GM10847 (cell line): ENCODE measurements around the gene CBFB.

Source experiments
- POLR2A ChIP-seq: IDR thresholded peaks from 2 replicates; pipeline ENCODE4 v1.6.1; 2011; ENCODE audit not compliant: insufficient read length; ENCODE audit errors: extremely low read depth

The CBFB gene

GRCh38 chr16:67013823-67014633 is 14.9 kb upstream of the CBFB start:
- TF ChIP-seq POLR2A, result no peak

DNA sequence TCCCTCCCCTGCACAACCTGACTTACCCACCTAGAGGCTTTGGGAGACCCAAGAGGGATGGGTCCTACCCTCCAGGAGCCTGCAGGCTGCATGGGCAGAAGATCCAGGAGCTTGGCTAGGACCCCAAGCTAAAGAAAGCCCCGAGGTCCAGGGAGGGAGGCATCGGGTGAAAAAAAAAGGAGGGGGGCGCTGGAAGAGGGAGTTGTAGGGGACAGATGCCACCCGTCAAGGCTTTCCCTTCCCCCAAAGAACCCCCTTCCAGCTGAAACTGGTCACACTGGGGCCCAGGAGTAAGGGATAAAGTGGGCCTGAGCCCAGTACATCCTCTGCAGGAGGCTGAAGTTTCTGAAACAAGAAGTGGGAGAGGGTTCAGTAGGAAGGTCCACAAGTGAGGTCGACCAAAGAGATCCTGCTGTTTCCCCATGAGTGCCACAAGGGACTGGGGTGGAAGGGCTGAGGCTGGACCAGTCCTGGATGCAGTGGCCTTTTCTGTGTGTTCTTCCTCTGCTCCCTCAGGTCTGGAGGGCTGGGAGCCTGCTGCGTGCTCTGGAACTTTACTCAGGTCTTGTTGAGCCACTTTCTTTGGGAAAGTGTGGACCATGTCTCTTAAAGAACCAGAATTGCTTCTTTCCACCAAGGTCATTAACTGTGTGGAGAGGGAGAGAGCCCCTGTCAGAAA is 14.2 kb upstream of the CBFB start:
- TF ChIP-seq POLR2A, result no peak

DNA sequence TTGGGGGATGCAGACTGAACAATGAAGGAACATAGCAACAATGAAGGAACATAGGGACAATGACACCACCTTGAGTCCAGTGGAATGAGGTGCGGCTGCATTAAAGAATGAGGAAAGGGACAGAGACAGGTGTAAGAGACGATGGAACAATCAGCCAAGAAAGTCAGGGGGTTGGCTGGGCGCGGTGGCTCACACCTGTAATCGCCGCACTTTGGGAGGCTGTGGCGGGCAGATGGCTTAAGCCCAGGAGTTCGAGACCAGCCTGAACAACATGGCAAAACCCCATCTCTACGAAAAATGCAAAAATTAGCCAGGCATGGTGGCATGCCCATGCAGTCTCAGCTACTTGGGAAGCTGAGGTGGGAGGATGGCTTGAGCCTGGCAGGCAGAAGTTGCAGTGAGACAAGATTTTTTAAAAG is 13.6 kb upstream of the CBFB start:
- TF ChIP-seq POLR2A, result no peak

DNA sequence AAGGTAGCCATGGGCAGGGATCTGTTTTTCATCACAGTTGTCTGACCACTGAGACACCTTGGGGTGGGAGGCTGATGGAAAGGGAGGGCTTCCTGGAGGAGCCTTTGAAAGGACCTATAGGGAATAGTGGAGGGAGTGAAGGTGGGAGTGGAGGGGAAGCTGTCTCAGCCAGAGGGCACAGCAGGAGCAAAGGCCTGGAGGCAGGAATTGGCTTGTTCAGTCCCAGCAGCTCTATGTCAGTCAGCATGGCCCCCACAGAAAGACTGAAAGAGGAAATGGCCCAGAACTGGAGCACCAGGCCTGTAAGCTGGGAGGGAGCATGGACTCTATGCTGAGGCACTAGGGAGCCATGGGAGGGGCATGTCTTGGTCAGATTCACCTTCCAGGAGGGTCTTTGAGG is 12.8 kb upstream of the CBFB start:
- no peak for TF ChIP-seq POLR2A

DNA sequence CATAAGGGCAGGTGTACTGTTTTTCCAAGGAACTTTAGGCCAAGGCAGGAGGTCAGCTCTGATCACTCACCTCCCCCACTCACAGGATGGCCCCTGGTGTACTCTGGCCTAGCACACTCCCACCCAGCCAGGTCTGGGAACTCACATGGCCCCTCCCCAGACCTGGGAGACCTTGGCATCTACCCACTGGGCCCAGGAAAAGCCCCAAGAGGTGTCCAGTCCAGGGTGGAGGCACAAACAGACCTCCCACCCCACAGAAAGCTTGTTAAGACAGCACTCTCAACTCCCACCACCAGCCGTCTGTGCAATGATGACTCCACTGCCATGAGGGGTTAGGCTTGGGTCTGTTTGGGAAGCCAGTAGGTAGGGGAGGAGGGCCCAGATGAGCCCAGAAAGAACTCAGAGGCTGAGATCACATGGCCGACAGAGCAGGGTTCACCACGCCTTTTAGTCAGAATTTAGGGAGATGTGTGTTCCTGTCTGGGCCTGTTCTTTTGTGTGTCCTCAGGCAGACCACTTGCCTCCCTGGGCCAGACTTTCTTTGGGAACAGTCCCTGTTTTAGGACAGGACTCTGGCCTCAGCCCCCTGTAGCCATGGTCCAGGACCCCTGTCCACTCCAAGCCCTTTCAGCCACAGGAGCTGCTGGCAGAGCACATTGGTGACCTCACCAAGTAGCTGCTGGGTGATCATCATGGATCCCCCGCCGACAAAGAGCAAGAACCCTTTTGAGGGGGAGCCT is 12.1 kb upstream of the CBFB start:
- no peak for TF ChIP-seq POLR2A

DNA sequence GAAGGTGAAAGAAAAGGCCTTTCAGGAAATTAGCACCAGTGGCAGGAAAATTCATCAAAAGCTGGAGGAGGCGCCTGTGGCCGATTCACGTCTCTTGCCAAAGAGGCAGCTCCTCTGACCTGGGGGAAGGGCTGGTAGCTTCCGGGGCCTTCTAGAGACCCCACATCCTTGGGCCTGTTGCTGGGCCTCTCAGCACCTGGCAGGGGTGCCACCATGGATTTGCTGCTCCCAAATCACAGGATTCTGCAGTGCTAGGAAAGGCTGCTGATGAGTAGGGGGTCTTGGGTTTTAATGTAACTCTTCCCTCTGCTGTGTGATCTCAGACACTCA is 11.6 kb upstream of the CBFB start:
- no peak for TF ChIP-seq POLR2A

DNA sequence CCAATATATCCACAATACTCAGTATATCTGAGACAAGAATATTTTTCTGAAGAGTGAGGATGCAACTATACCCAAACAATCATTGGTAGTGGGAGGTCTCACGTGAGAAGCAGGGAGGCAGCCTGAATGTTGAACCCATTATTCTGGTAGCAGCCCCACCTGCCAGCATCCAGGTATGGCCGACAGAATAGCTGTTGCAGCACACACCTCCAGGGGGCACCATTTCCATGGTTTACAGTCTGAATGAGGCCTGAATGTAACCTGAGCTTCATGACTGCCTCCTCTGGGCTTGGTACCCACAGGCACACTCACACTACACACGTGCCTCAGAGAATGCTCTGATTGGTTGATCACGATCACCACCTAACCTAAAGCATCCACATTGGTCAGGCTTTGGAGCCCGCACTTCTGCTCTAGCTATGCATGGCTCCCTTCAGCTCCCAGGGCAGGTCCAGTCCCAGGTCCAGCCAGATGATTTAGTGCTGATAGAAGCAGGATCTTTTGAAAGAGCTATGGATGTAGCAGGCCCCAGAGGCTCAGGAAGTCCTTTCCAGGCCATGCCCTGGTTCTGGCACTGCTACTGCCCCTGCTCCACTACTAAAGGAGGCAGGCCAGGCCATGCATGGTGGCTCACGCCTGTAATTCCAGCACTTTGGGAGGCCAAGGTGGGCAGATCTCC is 11.0 kb upstream of the CBFB start:
- no peak for TF ChIP-seq POLR2A

GRCh38 chr16:67019171-67019570 is 9.8 kb upstream of the CBFB start:
- no peak for TF ChIP-seq POLR2A

GRCh38 chr16:67021321-67021720 is 7.6 kb upstream of the CBFB start:
- TF ChIP-seq POLR2A, result no peak

DNA sequence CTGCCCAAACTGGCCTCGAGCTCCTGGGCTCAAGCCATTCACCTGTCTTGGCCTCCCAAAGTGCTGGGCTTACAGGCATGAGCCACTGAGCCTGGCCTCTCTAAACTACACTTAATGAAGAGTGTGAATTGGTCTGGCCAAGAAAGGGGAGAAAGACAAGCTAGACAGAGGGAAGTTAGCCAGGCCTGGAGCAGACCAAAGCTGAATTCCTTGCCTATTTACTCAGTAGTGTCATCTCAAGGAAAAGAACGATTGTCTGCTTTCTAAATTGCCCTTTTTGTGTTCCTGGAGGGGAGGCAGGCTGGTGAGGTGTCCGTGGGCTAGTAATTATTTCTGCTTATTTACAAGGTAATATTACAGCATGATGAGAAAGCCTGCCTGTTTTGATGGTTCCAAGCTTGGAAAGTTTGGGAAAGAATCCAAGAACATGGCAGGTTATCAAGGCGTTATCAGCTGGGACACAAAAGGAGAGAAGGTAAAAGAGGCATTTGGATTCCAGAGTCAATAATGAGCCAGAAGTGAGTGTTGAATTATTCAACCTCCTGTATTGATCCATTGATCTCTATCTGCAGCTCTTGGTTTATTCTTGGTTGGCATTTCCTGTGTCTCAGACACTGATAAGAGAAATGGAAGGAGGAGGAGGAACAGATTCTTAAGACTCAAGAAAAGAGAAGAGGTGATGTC is 6.3 kb upstream of the CBFB start:
- no peak for TF ChIP-seq POLR2A

- TF ChIP-seq POLR2A, result no peak
Measured at GRCh38 chr16:67023689-67024088, 5.3 kb upstream of the CBFB start.

- TF ChIP-seq POLR2A, result no peak
Measured at GRCh38 chr16:67024384-67025209, 4.4 kb upstream of the CBFB start.

DNA sequence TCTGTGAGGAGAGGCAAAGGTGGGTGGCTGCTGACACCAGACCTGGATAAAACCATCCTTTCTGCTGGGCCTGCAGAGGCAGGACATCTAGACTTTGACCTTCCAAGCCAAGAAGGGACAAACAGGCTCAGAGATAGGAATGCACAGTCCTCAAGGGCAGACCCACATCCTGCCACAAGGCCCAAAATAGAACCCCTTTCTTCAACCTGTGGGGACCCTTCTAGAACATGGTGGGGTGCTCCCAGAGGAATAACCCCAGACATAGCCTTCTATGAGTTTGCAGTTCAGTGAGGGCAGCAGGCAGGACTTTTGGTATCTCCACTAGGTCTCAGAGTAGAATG is 3.8 kb upstream of the CBFB start:
- TF ChIP-seq POLR2A, result no peak

GRCh38 chr16:67026570-67026969 is 2.4 kb upstream of the CBFB start:
- no peak for TF ChIP-seq POLR2A
